ENCODE measurements around the gene NPL.

Gene NPL

DNA sequence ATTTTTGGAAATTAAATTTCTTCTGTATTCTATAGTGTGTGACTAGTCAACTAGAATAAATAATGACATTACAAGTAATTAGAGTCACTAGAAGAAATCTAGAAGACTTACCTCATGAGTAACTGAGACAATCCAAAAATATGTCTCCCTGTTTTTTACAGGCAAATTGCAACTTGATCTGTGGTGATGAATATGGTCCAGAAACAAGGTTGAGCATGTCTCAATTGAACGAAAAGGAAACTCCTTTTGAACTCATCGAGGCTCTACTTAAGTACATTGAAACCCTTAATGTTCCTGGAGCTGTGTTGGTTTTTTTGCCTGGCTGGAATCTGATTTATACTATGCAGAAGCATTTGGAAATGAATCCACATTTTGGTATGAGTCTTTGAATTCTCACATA is 86.3 kb downstream of the NPL start:
- DNase-seq: no peak

- no peak for DNase-seq
Measured at GRCh38 chr1:182877331-182877730, 87.8 kb downstream of the NPL start.

DNA sequence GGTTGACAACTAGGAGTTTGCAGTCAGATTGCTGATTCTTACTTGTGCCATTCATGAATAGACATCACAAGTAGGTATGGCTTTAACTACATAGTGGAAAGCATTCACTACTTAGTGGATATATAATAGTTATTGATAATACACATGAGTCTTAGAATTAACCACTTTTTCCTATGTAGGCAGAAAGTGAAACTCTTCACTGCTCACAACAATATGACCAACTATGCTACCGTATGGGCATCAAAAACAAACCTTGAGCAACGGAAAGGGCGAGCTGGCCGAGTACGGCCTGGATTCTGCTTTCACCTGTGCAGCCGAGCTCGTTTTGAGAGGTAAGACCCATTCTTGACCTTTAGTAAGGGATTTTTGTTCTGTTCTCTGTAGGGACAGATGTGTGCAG is 88.3 kb downstream of the NPL start:
- DNase-seq: no peak

All from NCI-H1436 treated with DMSO at 0.1 percent for 48 hours (cell line).